Keratinocyte (primary cell): ENCODE results near the gene MAP1LC3A. TPM values are rescaled to one million over a fixed set of nuclear protein-coding genes. Genes with fewer than 3 reads are reported as not detected.
A peak's percentile ranks its signal among the peaks of the same experiment; 100 is the strongest.

Experiments
- DNase-seq: peaks from one replicate; pipeline ENCODE4 v3.0.0-alpha.2; 2011; ENCODE audit warnings: low read depth, missing footprints, low spot score
- FAIRE-seq: peaks from 2 replicates; lab custom pipeline; 2011; peaks lifted over from hg19 to GRCh38; lab: Jason Lieb, UNC
- H2AFZ ChIP-seq: 2 replicates; pipeline ENCODE4 v1.6.0; 2012; ENCODE audit warnings: low read length, control low read depth, inconsistent platforms; ENCODE audit not compliant: control insufficient read depth
- H3K27ac ChIP-seq: 2 replicates; pipeline ENCODE4 v1.5.1; 2011; ENCODE audit warnings: low read length; ENCODE audit not compliant: control insufficient read depth, insufficient read depth
- H3K27me3 ChIP-seq: 3 replicates; pipeline ENCODE4 v1.6.0; 2011; ENCODE audit warnings: low read length; ENCODE audit not compliant: control insufficient read depth, insufficient read depth; ENCODE audit errors: extremely low read depth
- H3K36me3 ChIP-seq, 2 experiments: 2 replicates in 1 of 2; 3 replicates in 1 of 2; pipeline ENCODE4 v1.5.1; 2011; ENCODE audit warnings: low read length in 2 of 2, mild to moderate bottlenecking in 1 of 2; ENCODE audit not compliant: control insufficient read depth in 2 of 2, insufficient read depth in 2 of 2; ENCODE audit errors: extremely low read depth in 1 of 2
- H3K4me1 ChIP-seq: 3 replicates; pipeline ENCODE4 v1.5.1; 2011; ENCODE audit warnings: low read length; ENCODE audit not compliant: control insufficient read depth, insufficient read depth; ENCODE audit errors: extremely low read depth
- H3K4me2 ChIP-seq: 3 replicates; pipeline ENCODE4 v1.6.0; 2011; ENCODE audit warnings: low read depth, low read length; ENCODE audit not compliant: control insufficient read depth, insufficient read depth; ENCODE audit errors: extremely low read depth
- H3K4me3 ChIP-seq, 3 experiments: fragments of 200-600 bp in 1 of 3; sonication (generic) in 1 of 3; 2 replicates in 2 of 3; 3 replicates in 1 of 3; pipeline ENCODE4 v1.5.1; 2011 to 2016; ENCODE audit warnings: low read length in 3 of 3, mild to moderate bottlenecking in 3 of 3, control low read depth in 2 of 3, inconsistent platforms in 1 of 3, low read depth in 1 of 3, mixed read lengths in 1 of 3, mixed run types in 1 of 3, moderate library complexity in 1 of 3; ENCODE audit not compliant: control insufficient read depth in 2 of 3, insufficient read depth in 2 of 3; ENCODE audit errors: extremely low read depth in 1 of 3
- H3K79me2 ChIP-seq: 2 replicates; pipeline ENCODE4 v1.6.0; 2012; ENCODE audit warnings: low read length; ENCODE audit not compliant: control insufficient read depth, insufficient read depth
- H3K9ac ChIP-seq: 3 replicates; pipeline ENCODE4 v1.6.0; 2011; ENCODE audit warnings: low read length; ENCODE audit not compliant: control insufficient read depth, insufficient read depth; ENCODE audit errors: extremely low read depth
- H3K9me1 ChIP-seq: 3 replicates; pipeline ENCODE4 v1.6.0; 2011; ENCODE audit warnings: low read length; ENCODE audit not compliant: control insufficient read depth, insufficient read depth; ENCODE audit errors: extremely low read depth
- H3K9me3 ChIP-seq: 2 replicates; pipeline ENCODE4 v1.5.1; 2012; ENCODE audit warnings: low read depth, low read length; ENCODE audit not compliant: control insufficient read depth
- H4K20me1 ChIP-seq: 3 replicates; pipeline ENCODE4 v1.6.0; 2011; ENCODE audit warnings: low read length; ENCODE audit not compliant: control insufficient read depth, insufficient read depth; ENCODE audit errors: extremely low read depth
- EZH2 ChIP-seq: IDR thresholded peaks from one replicate; pipeline ENCODE4 v1.6.1; 2012; ENCODE audit warnings: inconsistent platforms, mild to moderate bottlenecking, low read length, moderate library complexity
- dilution Hi-C: fragments of 300-500 bp; cut with MboI; formaldehyde crosslinking; loops from one replicate; pipeline ENCODE4 v1.7.0; 2020; ENCODE audit warnings: low sequenced_read_pairs; ENCODE audit not compliant: extremely low pct_ligation_motif_present
- polyA plus RNA-seq, 5 experiments: library from polyadenylated mRNA; depleted of rRNA in 3 of 5; stranded (reverse) in 3 of 5; stranded (forward) in 1 of 5; unstranded in 1 of 5; fragments of >200 nt; gene quantifications; 1 replicate in 1 of 5; 2 replicates in 3 of 5; 3 replicates in 1 of 5; pipeline versions ENCODE4 v1.2.1 to v1.2.3, GENCODE V29; 2011 to 2012; ENCODE audit warnings: missing spikeins in 2 of 5, low read depth in 1 of 5, low replicate concordance in 1 of 5
- TF ChIP-seq, protein P1 (sequence below), 3 experiments: IDR thresholded peaks in 1 of 3; conservative IDR thresholded peaks in 1 of 3; optimal IDR thresholded peaks in 1 of 3; 2 replicates in 2 of 3; 3 replicates in 1 of 3; pipeline versions ENCODE3 to v1.5.1; 2011; ENCODE audit warnings: low read length in 3 of 3, mild to moderate bottlenecking in 3 of 3, moderate library complexity in 2 of 3, control low read depth in 1 of 3, inconsistent platforms in 1 of 3; ENCODE audit not compliant: insufficient read depth in 2 of 3; ENCODE audit errors: extremely low read depth in 1 of 3

MAP1LC3A gene
- polyA plus RNA-seq, 1 donor (not counting 4 experiments of a cell fraction or from before 2014, with no cell fraction given), result 1.7 TPM

DNA sequence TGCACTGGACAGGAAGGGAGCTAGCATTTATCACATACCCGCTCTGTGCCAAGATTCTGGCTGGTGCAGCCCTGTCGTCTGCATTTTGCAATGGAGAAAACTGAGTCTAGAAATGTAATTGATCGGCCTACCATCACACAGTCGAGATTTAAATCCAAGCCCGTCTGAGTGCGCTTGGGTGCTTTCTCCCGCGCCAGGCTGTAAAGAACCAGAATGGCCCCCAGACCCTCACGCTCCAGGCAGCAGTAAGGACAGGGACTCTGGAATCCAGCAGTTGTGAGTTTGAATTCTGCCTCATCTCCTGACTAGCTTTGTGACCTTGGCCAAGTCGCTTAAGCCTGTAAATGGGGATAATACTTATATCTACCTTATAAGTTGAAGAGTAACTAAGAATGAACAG is 31.5 kb upstream of the MAP1LC3A start:
- no peak overlapping the region for H3K27ac ChIP-seq
- H3K4me1 ChIP-seq, result peaks cover 22% of the 10 kb centered on the region
- peaks cover 20% of the 10 kb centered on the region for H4K20me1 ChIP-seq
- no peaks in the 10 kb centered on the region for H3K9me3 ChIP-seq
- H3K4me2 ChIP-seq, result no peak overlapping the region
- H3K9ac ChIP-seq, result peak overlapping the region; percentile 53
- FAIRE-seq, result no peak
- TF ChIP-seq EZH2, result no peak
- TF ChIP-seq, protein P1, sequence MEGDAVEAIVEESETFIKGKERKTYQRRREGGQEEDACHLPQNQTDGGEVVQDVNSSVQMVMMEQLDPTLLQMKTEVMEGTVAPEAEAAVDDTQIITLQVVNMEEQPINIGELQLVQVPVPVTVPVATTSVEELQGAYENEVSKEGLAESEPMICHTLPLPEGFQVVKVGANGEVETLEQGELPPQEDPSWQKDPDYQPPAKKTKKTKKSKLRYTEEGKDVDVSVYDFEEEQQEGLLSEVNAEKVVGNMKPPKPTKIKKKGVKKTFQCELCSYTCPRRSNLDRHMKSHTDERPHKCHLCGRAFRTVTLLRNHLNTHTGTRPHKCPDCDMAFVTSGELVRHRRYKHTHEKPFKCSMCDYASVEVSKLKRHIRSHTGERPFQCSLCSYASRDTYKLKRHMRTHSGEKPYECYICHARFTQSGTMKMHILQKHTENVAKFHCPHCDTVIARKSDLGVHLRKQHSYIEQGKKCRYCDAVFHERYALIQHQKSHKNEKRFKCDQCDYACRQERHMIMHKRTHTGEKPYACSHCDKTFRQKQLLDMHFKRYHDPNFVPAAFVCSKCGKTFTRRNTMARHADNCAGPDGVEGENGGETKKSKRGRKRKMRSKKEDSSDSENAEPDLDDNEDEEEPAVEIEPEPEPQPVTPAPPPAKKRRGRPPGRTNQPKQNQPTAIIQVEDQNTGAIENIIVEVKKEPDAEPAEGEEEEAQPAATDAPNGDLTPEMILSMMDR (optimal IDR thresholded peaks at IDR 0.05 in 1 of 3, IDR thresholded peaks at IDR 0.05 in 1 of 3, conservative IDR thresholded peaks at IDR 0.05 in 1 of 3; ENCODE audit: extremely low read depth in 1 of 3, insufficient read depth in 2 of 3, low read length in 3 of 3), result no peak
- no peaks in the 10 kb centered on the region for H3K9me1 ChIP-seq
- H3K36me3 ChIP-seq, result peaks cover 39 to 58% of the 10 kb centered on the region in 2 experiments
- no peak overlapping the region for H2AFZ ChIP-seq
- H3K79me2 ChIP-seq, result peaks cover 33% of the 10 kb centered on the region
- no peak for DNase-seq
- dilution Hi-C loops, result no loop called here
- no peak overlapping the region for H3K4me3 ChIP-seq
- no peaks in the 10 kb centered on the region for H3K27me3 ChIP-seq

DNA sequence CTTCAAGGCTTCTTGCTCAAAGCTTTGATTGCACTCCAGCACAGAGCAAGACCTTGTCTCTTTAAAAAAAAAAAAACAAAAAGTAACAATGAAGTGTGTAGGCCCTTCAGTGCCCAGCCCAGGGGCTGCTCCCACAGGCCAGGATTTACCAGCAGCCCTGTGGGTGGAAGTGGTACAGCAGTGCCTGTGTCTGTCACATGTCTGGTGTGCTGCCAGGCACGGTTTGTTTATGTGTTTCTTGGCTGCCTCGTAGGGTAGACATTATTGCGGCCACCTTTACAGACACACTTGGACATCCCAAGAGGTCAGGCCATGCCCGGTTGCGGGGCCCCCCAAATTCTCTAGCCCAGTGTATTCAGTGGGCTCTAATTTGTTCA is 29.6 kb upstream of the MAP1LC3A start:
- H3K9me1 ChIP-seq, result no peaks in the 10 kb centered on the region
- peaks cover 14% of the 10 kb centered on the region for H4K20me1 ChIP-seq
- H3K4me2 ChIP-seq, result no peak overlapping the region
- H3K9me3 ChIP-seq, result no peaks in the 10 kb centered on the region
- peaks cover 21% of the 10 kb centered on the region for H3K79me2 ChIP-seq
- DNase-seq, result no peak
- H3K9ac ChIP-seq, result no peak overlapping the region
- H2AFZ ChIP-seq, result no peak overlapping the region
- no peak overlapping the region for H3K27ac ChIP-seq
- peaks cover 44 to 67% of the 10 kb centered on the region in 2 experiments for H3K36me3 ChIP-seq
- H3K4me3 ChIP-seq, result no peak overlapping the region
- no peaks in the 10 kb centered on the region for H3K27me3 ChIP-seq
- no peak for FAIRE-seq
- peaks cover 22% of the 10 kb centered on the region for H3K4me1 ChIP-seq
- dilution Hi-C loops, result no loop called here
- TF ChIP-seq EZH2, result no peak
- TF ChIP-seq, protein P1 (optimal IDR thresholded peaks at IDR 0.05 in 1 of 3, IDR thresholded peaks at IDR 0.05 in 1 of 3, conservative IDR thresholded peaks at IDR 0.05 in 1 of 3; ENCODE audit: extremely low read depth in 1 of 3, insufficient read depth in 2 of 3, low read length in 3 of 3), result no peak
